Panc1 (cell line): ENCODE results near the gene IL2RA.

Experiments
- CTCF ChIP-seq: fragments of 450-650 bp; IDR thresholded peaks from 2 replicates; pipeline ENCODE4 v1.5.1; 2017; ENCODE audit warnings: mild to moderate bottlenecking
- POLR2AphosphoS5 ChIP-seq: IDR thresholded peaks from 2 replicates; pipeline ENCODE4 v1.6.1; 2012; ENCODE audit warnings: mild to moderate bottlenecking, low read depth, low read length, moderate library complexity
- REST ChIP-seq, 2 experiments: IDR thresholded peaks; 2 replicates each; pipeline ENCODE4 v1.6.1; 2011 to 2012; ENCODE audit warnings: low read depth in 2 of 2, control low read depth in 1 of 2, low read length in 1 of 2, mild to moderate bottlenecking in 1 of 2, moderate library complexity in 1 of 2; ENCODE audit not compliant: insufficient read depth in 1 of 2

GRCh38 chr10:5965266-5965665, 96.9 kb downstream of the IL2RA start:
- no peak for TF ChIP-seq CTCF
- TF ChIP-seq POLR2AphosphoS5 = no peak
- TF ChIP-seq REST (IDR thresholded peaks at IDR 0.05; ENCODE audit: insufficient read depth in 1 of 2, low read depth in 2 of 2, low read length in 1 of 2) = no peak
